Suppressor macrophage treated with lipopolysaccharide for 1 hour (primary cell): ENCODE measurements around the gene TBC1D10A.
A peak's percentile ranks its signal among the peaks of the same experiment; 100 is the strongest.

Source experiments
- DNase-seq, 3 donors: peaks; one replicate each; pipeline ENCODE4 v3.0.0-alpha.2; 2020 to 2022

Gene TBC1D10A

GRCh38 chr22:30299322-30299721 is 27.4 kb downstream of the TBC1D10A start:
- DNase-seq, result no peak

GRCh38 chr22:30297991-30298701 is 28.6 kb downstream of the TBC1D10A start:
- DNase-seq, result no peak

- DNase-seq, result no peak
Observed at GRCh38 chr22:30297276-30297990, 29.3 kb downstream of the TBC1D10A start.

DNA sequence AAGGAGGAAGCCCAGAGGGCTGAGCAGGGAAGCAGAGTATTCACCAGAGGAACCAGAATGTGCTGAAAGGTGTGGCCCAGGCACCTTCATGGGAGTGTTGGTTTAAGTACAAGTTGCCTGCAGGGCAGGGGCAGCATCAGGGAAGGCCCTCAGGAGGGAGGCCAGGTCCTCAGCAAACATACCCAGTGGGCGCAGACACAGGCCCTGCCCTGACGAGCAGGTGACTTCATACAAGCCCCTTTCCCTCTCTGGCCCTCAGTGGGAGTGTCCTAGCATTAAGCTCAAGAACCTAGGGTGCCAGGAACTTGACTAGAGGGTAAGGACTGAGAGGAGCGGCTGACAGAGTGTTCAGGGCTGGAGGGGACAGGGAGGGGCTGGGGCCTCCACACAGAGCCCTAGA is 29.9 kb downstream of the TBC1D10A start:
- no peak for DNase-seq

GRCh38 chr22:30296324-30296723 is 30.4 kb downstream of the TBC1D10A start:
- no peak for DNase-seq

DNA sequence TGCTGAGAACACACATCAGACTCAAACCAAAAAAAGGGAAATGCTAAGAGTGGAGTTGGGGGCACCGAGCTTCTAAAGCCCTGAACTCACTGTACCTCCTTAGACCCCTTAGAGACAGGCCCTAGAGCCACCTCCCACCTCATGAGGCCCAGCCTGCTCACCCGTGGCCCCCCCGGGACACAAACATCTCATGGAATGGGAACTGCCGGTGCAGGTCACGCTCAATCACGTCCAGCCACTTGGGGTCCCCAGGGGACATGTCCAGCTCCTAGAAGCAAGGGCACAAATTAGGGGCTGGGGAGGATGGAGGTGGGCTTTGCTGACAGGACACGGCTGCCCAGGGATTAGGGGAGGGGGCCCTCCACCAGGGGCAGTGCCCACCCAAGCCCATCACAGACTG is 31.2 kb downstream of the TBC1D10A start:
- DNase-seq, result no peak

- no peak for DNase-seq
Observed at GRCh38 chr22:30294830-30295229, 31.9 kb downstream of the TBC1D10A start.

DNA sequence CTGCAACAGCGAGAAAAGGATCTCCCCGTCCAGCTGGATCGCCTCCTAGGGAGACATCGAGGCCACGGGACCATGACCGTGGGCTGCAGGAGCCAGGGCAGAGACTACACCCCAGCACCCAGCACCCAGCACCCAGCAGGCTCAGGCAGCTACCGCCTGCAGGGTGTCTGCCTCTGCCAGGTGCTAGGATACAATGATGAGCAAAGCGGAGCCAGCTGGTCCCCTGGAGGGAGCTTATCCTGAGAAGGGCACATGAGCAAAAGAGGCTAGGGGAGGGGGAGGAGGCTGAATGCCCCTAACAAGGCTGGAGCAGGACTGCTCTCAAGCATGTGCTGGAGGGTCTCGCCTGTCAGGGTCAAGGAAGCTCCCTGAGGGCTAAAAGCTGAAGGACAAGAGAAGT is 32.7 kb downstream of the TBC1D10A start:
- DNase-seq, result no peak

- DNase-seq, result no peak
Observed at GRCh38 chr22:30293026-30293425, 33.7 kb downstream of the TBC1D10A start.

GRCh38 chr22:30292069-30292970 is 34.4 kb downstream of the TBC1D10A start:
- no peak for DNase-seq

- DNase-seq, result no peak
Observed at GRCh38 chr22:30291058-30291892, 35.5 kb downstream of the TBC1D10A start.

GRCh38 chr22:30290342-30291057 is 36.2 kb downstream of the TBC1D10A start:
- no peak for DNase-seq

GRCh38 chr22:30289980-30290313 is 36.8 kb downstream of the TBC1D10A start:
- no peak for DNase-seq

DNA sequence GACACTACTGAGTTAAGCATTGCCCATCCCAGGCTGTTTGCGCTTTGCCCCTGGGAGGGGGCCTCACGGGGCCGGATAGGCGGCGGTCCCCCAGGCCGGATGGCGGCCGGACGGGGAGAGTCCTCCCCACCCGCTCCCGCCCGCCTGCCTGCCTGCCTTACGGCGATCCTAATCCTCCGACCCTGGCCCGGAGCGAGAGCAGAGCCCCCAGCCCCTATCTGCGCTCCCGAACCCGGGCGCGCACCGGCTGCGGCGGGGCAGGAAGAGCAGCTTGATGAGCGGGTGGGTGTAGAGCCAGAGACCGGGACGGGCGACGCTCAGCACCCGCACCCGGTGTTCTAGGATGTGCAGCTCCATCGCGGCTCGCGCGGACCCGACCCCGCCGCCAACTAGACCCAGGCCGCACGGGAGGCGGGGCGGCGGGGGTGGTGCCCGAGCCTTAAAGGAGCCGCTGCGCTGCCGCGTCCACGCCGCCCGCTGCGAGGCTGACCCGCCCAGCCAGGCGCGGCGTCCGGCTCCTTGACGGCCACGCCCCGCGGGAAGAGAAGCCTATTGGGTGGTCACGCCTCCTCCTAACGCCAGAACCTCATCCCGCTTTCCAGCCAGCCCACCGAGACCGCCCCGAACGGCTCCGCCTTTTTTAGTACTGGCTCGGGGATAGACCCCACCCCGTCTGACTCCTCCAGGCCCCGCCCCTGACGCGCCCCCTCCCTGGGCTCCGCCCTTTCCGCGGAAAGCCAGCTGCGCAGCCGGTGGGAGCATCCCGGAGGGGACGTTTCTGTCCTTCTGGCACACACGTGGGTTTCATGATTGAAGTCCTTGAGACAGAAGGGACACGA is 37.4 kb downstream of the TBC1D10A start, which contains the start of gene CASTOR1:
Gene CASTOR1, minus strand, starts transcription at position 365 of the 839 bp plus-strand sequence. Its CDS starts 8 bp downstream, at position 357.
- peak; percentile 98 for DNase-seq

DNA sequence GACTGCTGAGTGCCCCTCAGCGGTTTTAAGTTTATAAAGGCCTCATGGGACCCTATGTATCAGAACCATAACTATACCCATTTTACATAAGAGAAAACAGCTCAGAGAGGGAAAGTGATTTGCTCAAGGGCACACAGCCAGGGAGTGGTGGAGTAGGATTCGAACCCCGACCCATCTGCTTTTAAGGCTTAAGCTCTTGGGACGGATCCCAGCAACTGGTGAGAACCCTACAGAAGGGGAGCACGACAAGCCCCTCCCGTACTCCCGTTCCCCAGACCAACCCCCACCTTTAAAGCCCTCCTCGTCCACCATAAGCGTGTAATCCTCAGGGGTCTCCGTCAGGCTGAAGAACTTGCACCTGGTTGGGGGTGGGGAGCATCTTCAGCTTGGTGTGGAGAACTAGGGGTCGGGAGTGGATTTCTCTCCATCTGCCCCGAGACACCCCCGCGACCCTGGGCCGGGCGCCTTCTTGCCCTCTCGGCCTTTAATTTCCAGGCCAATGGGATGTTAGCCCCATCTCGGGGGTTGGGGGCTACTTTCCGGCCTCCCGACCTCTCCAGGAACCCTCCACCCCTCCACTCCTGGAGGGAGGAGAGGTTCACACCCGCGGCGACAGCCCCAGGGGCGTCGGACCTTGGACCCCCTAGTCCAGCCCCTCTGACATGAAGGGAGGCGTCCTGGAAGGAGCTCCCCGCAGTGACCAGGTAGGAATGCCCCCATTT is 38.2 kb downstream of the TBC1D10A start:
- no peak for DNase-seq

DNA sequence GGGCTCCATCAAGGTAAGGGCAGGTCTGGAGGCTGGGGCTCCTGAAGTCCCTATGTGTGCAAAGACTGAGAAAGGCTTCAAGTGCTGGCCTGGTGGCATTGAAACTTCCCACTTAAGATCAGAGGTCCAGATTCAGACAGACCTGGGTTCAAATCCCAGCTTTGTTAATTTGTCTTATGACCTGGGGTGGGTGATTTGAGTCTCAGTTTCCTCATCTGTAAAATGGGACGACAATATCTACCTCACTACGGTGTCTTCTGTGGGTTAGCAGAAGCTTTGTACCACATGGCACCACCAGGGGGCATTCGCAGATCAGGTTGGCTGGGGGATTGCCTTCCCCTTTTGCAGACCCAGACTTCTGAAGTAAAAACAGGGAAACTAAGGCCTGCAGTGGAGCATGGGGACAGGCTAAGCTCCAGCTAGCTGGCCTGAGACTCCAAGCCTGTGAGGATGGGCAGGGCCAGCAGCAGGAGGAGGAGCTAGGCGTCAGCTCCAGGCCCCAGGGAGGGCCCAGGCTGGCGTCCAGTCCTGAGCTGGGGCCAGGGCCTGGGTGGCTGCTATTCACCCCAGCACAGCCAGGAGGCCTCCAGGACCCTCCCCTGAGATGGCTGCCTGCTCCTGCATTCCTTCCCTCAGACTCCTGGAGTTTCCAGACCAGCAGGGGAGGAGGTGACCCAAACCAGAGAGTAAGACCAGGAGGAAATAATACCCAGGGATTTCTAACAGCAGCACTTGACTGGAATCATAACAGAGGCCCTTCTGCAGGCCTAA is 38.9 kb downstream of the TBC1D10A start:
- peak; percentile 88 to 92 (median 88) for DNase-seq

DNA sequence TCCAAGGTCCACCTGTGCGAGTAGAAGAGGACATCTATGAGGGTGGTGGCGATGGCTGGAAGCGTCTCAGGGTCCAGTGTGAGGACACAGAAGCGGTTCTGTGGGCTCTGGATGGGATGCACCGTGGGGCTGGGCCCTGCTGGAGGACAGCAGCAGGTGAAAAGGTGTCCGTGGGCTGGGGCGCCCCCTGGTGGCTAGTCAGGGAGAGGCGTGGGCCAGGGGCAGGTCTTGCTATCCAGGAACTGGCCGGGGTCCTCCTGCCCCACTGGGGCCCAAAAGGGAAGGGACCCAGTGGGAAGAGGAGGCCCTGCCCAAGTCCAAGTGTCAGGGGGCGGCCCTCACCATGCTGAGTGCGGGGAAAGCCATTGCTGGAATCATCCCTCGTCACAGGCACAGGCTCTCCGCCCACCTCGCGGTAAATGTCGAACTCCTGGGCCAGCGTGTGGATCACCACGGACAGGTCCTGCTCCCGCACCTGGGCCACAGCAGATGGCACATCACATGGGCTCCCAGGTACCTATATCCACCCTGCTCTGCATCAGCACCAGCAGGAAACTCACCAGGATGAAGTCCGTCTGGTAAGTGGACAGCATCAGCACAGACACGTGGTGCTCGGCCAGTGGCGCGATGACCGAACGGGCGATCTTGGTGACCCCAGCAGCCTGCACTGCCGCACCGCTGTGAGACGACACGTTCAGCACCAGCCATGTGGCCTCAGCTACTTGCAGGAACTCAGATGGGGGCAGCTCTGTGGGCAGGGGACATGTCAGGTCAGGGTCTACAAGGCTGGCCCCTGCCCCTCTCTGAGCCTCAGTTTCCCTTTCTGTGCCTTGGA is 39.7 kb downstream of the TBC1D10A start:
- peak; percentile 64 to 79 (median 69) for DNase-seq

DNA sequence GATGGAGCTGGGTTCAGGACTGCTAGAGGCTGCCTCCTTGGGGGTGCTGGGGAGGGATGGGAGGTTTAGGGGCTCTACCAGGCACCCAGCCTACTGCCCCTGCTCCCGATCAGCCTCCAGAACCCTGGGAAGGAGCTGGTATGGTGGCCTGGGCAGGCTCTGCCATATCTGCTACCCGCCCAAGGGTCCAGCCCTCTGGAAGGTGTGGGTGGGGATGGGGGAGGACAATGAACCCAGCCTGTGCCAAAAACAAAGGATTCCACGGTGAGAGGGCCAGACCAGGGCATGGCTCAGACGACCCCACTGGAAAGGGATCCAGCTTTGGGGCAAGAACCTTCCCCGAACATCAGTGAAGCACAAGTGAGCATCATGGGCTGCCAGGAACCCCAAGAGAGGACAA is 40.4 kb downstream of the TBC1D10A start:
- DNase-seq, result no peak
